ENCODE measurements around the gene MYZAP. TPM values are rescaled to one million over a fixed set of nuclear protein-coding genes. Genes with fewer than 3 reads are reported as not detected.

MYZAP gene
- total and polyA plus RNA-seq, 2 of the 13 experiments (the other 11 are each of a cell fraction or from before 2014, with no cell fraction given) = not detected

GRCh38 chr15:57592836-57593420, 1.2 kb downstream of the MYZAP start:
- intact Hi-C loops (cut with micrococcal nuclease; ENCODE audit: unreplicated experiment) = no loop called here
- Histone ChIP-seq H3K9me3 (ENCODE audit: low read length) (no peaks in the 10 kb centered on the region), H2AFZ (ENCODE audit: low read length) (no peak overlapping the region), H4K20me1 (ENCODE audit: insufficient read depth, low read length) (no peaks in the 10 kb centered on the region), H3K79me2 (ENCODE audit: insufficient read depth, low read length) (no peaks in the 10 kb centered on the region), H3K36me3 (replicated peaks in 1 of 2; ENCODE audit: control insufficient read depth in 1 of 2, insufficient read depth in 2 of 2, low read length in 2 of 2) (no peaks in the 10 kb centered on the region), H3K27ac (ENCODE audit: extremely low read length, insufficient read depth, low read length) (no peak overlapping the region), H3K9ac (ENCODE audit: insufficient read depth, low read depth, low read length) (no peak overlapping the region), H3K4me2 (ENCODE audit: low read depth, low read length) (no peak overlapping the region), H3K4me3 (replicated peaks in 1 of 3; ENCODE audit: insufficient read depth in 1 of 3, low read depth in 2 of 3, low read length in 3 of 3) (no peak overlapping the region), H3K4me1 (ENCODE audit: insufficient read depth, low read length) (no peaks in the 10 kb centered on the region), H3K27me3 (ENCODE audit: control insufficient read depth in 1 of 2, insufficient read depth in 2 of 2, low read length in 2 of 2) (peaks cover 5 to 61% of the 10 kb centered on the region in 2 experiments)
- POLR2A ChIA-PET = no interaction called here
- 89% methylated on average over 4 of the region's 5 CpGs for WGBS (ENCODE audit: low lambda C conversion rate)
- in situ Hi-C loops (cut with HindIII; ENCODE audit: extremely low pct_ligation_motif_present, low pct_unique_long_range_greater_than_20kb) = no loop called here
- TF ChIP-seq BCL3 (CRISPR knock-in tag; IDR thresholded peaks at IDR 0.05) (no peak), ZNF33B (CRISPR knock-in tag; IDR thresholded peaks at IDR 0.05) (no peak), CERS6 (CRISPR knock-in tag; IDR thresholded peaks at IDR 0.05) (no peak), ZFP1 (CRISPR knock-in tag; IDR thresholded peaks at IDR 0.05) (no peak), ZNF782 (CRISPR knock-in tag; IDR thresholded peaks at IDR 0.05; ENCODE audit: borderline replicate concordance) (no peak), ZNF33A (CRISPR knock-in tag; IDR thresholded peaks at IDR 0.05; ENCODE audit: borderline replicate concordance) (no peak), ARID3A (IDR thresholded peaks at IDR 0.05; ENCODE audit: low read depth, low read length) (no peak), ZNF512 (CRISPR knock-in tag; IDR thresholded peaks at IDR 0.05) (no peak), MYC (CRISPR knock-in tag; IDR thresholded peaks at IDR 0.05; ENCODE audit: borderline replicate concordance) (no peak), ZNF75D (CRISPR knock-in tag; IDR thresholded peaks at IDR 0.05; ENCODE audit: borderline replicate concordance) (no peak)
- no TSS peak for BruUV-seq (replicated peaks)
- ATAC-seq = no peak
- DNase-seq (ENCODE audit: low spot score) = no peak
- CTCF ChIA-PET (ENCODE audit: low intra/inter-chr PET ratio, low total read pairs) = no interaction called here
- FAIRE-seq = no peak
